Uterus (tissue), 4 donors: ENCODE results near the gene BTN3A1. TPM values are rescaled to one million over a fixed set of nuclear protein-coding genes. Genes with fewer than 3 reads are reported as not detected.

Experiments used
- DNase-seq, 2 donors: peaks; one replicate each; pipeline ENCODE4 v3.0.0-alpha.2; 2019 to 2020
- H3K27ac ChIP-seq, 2 donors: fragments of 200-600 bp; sonication (generic); 1 replicate in 1 of 2; 2 replicates in 1 of 2; pipeline ENCODE4 v1.5.1; 2016 to 2018
- H3K27me3 ChIP-seq, 2 donors: fragments of 200-600 bp; sonication (generic); one replicate each; pipeline ENCODE4 v1.5.1; 2018 to 2019; ENCODE audit warnings: control low read depth in 1 of 2
- H3K36me3 ChIP-seq, 2 donors: fragments of 200-600 bp; sonication (generic); one replicate each; pipeline ENCODE4 v1.5.1; 2019; ENCODE audit warnings: control low read depth in 1 of 2
- H3K4me1 ChIP-seq, 2 donors: fragments of 200-600 bp; sonication (generic); one replicate each; pipeline ENCODE4 v1.5.1; 2018 to 2019; ENCODE audit warnings: control low read depth in 1 of 2
- H3K4me3 ChIP-seq, 2 donors: fragments of 200-600 bp; sonication (generic); 1 replicate in 1 of 2; 2 replicates in 1 of 2; pipeline ENCODE4 v1.5.1; 2018 to 2019; ENCODE audit warnings: mild to moderate bottlenecking in 1 of 2
- H3K9me3 ChIP-seq, 2 donors: fragments of 200-600 bp; sonication (generic); one replicate each; pipeline ENCODE4 v1.5.1; 2019; ENCODE audit warnings: control low read depth in 1 of 2
- POLR2A ChIP-seq, 2 donors: fragments of 450-650 bp; IDR thresholded peaks; one replicate each; pipeline ENCODE4 v1.6.1; 2016; ENCODE audit warnings: antibody characterized with exemption in 2 of 2, mild to moderate bottlenecking in 1 of 2, moderate library complexity in 1 of 2
- intact Hi-C: fragments of 100-400 bp; cut with DNase I; formaldehyde crosslinking; loops from one replicate; pipeline ENCODE4 v1.15.1; 2023; ENCODE audit warnings: low total_unique reads
- total RNA-seq, 4 donors: library from RNA; depleted of rRNA in 3 of 4; stranded (reverse); fragments of >200 nt in 3 of 4; gene quantifications; one replicate each; pipeline versions ENCODE4 v1.1.0 to v1.2.4, GENCODE V29; 2014 to 2023
- TF ChIP-seq, protein P1 (sequence below), 4 experiments: fragments of 200-600 bp in 2 of 4; fragments of 450-650 bp in 2 of 4; sonication (generic) in 2 of 4; IDR thresholded peaks; one replicate each; pipeline ENCODE4 v1.5.1; 2016 to 2019; ENCODE audit warnings: antibody characterized with exemption in 4 of 4, mild to moderate bottlenecking in 2 of 4, moderate library complexity in 1 of 4
- donor health status: DM: yes; HTN: yes; CAD: no.

Gene BTN3A1
- total RNA-seq, 4 donors from 2014 or later, result 9.1 to 64.2 (median 20.8) TPM

- intact Hi-C loops, result no loop called here
- TF ChIP-seq, protein P1, sequence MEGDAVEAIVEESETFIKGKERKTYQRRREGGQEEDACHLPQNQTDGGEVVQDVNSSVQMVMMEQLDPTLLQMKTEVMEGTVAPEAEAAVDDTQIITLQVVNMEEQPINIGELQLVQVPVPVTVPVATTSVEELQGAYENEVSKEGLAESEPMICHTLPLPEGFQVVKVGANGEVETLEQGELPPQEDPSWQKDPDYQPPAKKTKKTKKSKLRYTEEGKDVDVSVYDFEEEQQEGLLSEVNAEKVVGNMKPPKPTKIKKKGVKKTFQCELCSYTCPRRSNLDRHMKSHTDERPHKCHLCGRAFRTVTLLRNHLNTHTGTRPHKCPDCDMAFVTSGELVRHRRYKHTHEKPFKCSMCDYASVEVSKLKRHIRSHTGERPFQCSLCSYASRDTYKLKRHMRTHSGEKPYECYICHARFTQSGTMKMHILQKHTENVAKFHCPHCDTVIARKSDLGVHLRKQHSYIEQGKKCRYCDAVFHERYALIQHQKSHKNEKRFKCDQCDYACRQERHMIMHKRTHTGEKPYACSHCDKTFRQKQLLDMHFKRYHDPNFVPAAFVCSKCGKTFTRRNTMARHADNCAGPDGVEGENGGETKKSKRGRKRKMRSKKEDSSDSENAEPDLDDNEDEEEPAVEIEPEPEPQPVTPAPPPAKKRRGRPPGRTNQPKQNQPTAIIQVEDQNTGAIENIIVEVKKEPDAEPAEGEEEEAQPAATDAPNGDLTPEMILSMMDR (IDR thresholded peaks at IDR 0.05), result no peak
- no peak for TF ChIP-seq POLR2A (IDR thresholded peaks at IDR 0.05)
- no peaks in the 10 kb centered on the region for H3K36me3 ChIP-seq
Observed at GRCh38 chr6:26362093-26362835, 39.8 kb upstream of the BTN3A1 start.

DNA sequence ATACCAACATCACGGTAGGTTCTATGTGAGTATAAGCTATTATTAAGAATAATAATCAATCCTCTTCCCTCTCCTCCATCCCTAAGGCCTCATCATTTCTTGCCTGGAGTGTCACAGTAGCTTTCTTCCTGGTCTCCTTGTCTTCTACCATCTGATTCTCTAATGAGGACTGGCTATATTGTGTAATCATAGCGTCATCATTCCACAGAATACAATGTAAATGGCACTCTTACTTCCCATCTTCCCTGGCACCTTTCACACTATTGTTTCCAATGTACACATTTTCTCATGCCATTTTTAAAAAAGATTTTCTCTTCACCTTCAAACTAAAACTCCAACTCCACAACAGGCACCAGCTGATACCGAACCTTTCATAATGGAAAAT, 39.2 kb upstream of the BTN3A1 start:
- intact Hi-C loops, result no loop called here

More at GRCh38 chr6:26362093-26362835, 39.8 kb upstream of the BTN3A1 start:
- Histone ChIP-seq H3K4me3 (no peak overlapping the region), H3K4me1 (peaks cover 0 to 4% of the 10 kb centered on the region in 2 donors), H3K9me3 (no peaks in the 10 kb centered on the region), H3K27ac (no peak overlapping the region), H3K27me3 (no peaks in the 10 kb centered on the region)
- no peak for DNase-seq

DNA sequence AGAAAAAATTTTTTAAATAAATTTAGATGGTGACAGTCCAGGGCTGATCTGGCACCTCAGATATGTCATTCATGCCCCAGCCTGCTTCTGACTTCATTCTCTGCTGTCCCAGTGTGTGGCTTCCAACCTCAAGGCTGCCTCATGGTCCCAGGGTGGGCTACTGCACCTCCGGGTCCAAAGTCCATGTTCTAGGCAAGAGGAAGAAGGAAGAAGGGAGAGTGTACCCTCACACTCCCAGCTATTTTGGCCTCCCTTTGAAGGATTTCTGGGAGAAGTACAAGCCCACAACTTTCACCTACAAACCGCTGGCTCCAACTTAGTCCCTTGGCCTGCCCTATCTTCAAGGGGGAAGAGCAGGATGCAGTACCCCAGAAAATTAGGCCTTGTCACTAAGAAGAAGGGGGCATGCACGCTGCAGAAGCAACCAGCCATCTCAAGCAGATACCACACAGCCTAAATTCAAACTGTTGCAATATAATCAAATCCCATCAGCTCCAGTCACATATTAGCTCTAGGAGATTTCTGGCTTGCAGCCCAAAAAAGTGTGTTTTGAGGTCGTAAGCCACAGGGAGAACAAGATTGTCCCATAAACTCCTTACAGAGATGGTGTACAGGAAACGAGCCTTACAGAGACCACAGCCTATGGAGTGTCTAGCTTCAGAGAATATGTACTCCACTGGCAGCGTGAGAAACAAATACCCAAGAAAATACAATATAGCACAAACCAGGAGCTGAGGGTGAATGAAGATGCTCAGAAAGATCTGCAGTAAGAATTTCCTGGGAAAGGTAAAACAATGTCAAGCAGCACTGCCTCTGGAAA, 38.0 kb upstream of the BTN3A1 start:
- Histone ChIP-seq H3K4me1 (peaks cover 0 to 4% of the 10 kb centered on the region in 2 donors), H3K36me3 (no peaks in the 10 kb centered on the region), H3K27ac (peak overlapping the region; percentile 95 to 97), H3K27me3 (no peaks in the 10 kb centered on the region), H3K9me3 (no peaks in the 10 kb centered on the region), H3K4me3 (peak overlapping the region; percentile 64 to 70)
- no peak for TF ChIP-seq POLR2A (IDR thresholded peaks at IDR 0.05)
- TF ChIP-seq, protein P1 (IDR thresholded peaks at IDR 0.05), result no peak
- intact Hi-C loops, result no loop called here
- DNase-seq, result peak in 1 of 2 donors; percentile 28

More for the DNA sequence above, 39.2 kb upstream of the BTN3A1 start:
- no peak for TF ChIP-seq POLR2A (IDR thresholded peaks at IDR 0.05)
- TF ChIP-seq, protein P1 (IDR thresholded peaks at IDR 0.05), result no peak
- Histone ChIP-seq H3K4me1 (peaks cover 0 to 4% of the 10 kb centered on the region in 2 donors), H3K9me3 (no peaks in the 10 kb centered on the region), H3K27me3 (no peaks in the 10 kb centered on the region), H3K4me3 (no peak overlapping the region), H3K36me3 (no peaks in the 10 kb centered on the region), H3K27ac (no peak overlapping the region)
- no peak for DNase-seq

- H3K27ac ChIP-seq, result peak overlapping the region; percentile 95 to 97
- peak overlapping the region; percentile 64 to 70 for H3K4me3 ChIP-seq
- no peaks in the 10 kb centered on the region for H3K27me3 ChIP-seq
- H3K4me1 ChIP-seq, result peaks cover 0 to 4% of the 10 kb centered on the region in 2 donors
- DNase-seq, result no peak
- no peaks in the 10 kb centered on the region for H3K9me3 ChIP-seq
- no peaks in the 10 kb centered on the region for H3K36me3 ChIP-seq
- intact Hi-C loops, result no loop called here
- TF ChIP-seq POLR2A (IDR thresholded peaks at IDR 0.05), result no peak
- TF ChIP-seq, protein P1 (IDR thresholded peaks at IDR 0.05), result no peak
Observed at GRCh38 chr6:26365633-26365995, 36.5 kb upstream of the BTN3A1 start.

GRCh38 chr6:26366504-26366903, 35.6 kb upstream of the BTN3A1 start:
- intact Hi-C loops, result no loop called here
- DNase-seq, result no peak
- H3K4me3 ChIP-seq, result peak overlapping the region in 1 of 2 donors; percentile 64
- H3K36me3 ChIP-seq, result no peaks in the 10 kb centered on the region
- no peaks in the 10 kb centered on the region for H3K9me3 ChIP-seq
- no peaks in the 10 kb centered on the region for H3K27me3 ChIP-seq
- H3K4me1 ChIP-seq, result peaks cover 0 to 4% of the 10 kb centered on the region in 2 donors
- H3K27ac ChIP-seq, result peak overlapping the region in 1 of 2 donors; percentile 95
- TF ChIP-seq, protein P1 (IDR thresholded peaks at IDR 0.05), result no peak
- no peak for TF ChIP-seq POLR2A (IDR thresholded peaks at IDR 0.05)
